NCI-H1436 treated with DMSO at 0.1 percent for 48 hours (cell line): ENCODE measurements around the gene GAD2.
A peak's percentile ranks its signal among the peaks of the same experiment; 100 is the strongest.

ENCODE experiments used
- DNase-seq: peaks from one replicate; lab custom pipeline; 2025; lab: John Stamatoyannopoulos, UW

Gene GAD2

DNA sequence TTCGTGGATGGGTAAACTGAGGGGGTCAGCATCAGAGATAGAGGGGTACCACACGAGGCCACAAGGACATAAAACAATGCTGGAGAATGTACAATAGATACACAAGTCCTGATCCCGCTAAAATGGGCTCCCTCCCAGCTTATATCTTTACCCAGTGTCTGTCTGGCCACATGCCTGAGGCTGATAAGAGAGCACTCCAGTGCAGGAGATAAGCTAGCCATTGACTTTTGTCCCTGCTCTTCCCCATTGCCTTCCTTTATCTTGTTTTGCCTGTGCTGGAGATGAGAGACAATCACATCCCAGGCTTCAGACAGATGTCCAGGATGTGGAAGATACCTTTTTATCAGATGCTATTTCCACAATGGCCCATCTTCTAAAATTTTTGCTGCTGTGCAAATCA is 6.0 kb downstream of the GAD2 start:
- no peak for DNase-seq

DNA sequence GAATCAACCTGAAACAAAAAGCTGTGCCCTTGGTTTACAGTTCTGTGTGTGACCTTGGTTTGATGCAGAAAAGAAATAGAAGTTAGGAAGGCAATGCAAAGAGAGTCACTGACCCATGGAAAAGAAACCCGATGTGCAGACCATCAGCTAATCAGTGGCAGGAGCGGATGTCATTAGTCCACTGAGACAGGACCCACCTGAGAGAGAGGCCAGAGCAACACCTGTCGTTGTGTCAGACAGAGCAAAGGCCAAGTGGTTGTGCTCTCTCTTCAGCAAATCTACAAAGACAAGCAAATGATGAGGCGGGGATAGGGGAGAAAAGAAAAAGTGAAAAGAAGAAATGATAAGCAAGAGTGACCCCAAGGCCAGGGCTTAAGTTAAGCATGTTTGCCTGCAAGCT is 8.7 kb downstream of the GAD2 start:
- DNase-seq: no peak

DNA sequence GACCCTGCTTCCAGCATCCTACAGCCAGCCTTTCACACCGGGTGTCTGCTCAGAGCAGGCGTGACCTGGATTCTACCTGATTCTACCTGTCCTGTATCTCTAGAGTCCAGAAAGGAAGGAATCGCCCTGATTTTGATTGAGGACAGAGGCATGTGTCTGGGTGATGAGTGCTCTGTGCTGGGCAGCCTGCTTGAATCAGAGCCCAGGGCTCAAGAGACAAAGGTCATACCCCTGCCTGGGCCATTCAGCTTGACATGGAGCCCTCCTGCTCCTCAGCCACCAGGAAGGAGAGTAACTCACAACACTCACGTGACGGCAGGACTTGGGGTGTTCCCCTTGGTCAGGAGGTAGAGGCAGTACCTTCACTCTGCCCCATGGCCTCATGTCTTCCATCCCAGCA is 11.2 kb downstream of the GAD2 start:
- no peak for DNase-seq

DNA sequence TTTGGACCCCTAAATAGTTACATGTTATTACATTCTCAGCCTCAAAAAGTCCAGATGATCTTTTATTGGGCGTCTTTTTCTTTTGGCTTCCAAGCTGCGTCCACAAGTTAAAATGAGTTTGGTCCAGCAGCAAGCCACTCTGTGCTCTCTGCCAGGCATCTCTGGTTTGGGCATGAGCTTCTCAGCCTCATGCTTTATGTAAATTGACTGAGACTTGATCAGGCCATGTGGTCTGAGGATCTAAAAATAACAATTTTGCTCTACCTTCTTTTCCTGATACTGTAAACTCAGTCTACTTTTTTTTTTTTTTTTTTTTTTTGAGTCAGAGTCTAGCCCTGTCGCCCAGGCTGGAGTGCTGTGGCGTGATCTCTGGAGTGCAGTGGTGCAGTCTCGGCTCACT is 15.6 kb downstream of the GAD2 start:
- DNase-seq: no peak

DNA sequence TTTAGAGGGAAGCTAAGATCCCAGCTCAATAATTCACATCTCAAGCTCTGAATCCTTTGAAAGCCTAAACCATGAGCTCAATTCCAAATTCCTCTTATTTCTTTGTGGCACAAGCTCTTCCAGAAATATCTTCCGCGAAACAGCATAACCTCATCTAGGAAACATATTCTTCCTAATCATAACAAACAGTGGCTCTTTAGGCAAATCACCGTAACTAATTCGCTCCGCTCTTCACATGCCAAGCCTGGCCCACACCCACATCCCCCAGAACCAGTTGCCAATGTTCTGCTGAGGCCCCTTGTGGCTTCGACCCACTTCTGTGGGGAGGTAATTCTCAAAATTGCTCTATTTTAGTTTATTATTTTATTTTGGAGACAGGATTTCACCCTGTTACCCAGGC is 19.2 kb downstream of the GAD2 start:
- DNase-seq: no peak

DNA sequence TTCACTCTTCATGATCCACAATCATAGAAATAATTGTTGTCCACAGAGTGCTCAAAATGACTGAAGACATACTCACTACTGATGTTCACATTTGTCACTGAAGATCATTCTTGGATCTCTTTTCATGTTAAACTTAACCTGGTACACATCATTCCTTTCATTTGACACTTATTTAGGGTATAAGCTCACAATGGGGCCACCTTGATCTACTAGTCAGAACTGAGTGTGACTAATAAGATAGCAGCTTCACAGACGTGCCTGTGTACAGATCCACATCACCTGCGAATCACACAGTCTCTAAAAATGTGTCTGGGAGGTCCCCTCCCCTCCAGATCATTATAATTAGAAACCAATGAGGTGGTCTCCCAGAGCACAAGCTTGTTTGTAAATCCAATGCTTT is 21.8 kb downstream of the GAD2 start:
- no peak for DNase-seq

DNA sequence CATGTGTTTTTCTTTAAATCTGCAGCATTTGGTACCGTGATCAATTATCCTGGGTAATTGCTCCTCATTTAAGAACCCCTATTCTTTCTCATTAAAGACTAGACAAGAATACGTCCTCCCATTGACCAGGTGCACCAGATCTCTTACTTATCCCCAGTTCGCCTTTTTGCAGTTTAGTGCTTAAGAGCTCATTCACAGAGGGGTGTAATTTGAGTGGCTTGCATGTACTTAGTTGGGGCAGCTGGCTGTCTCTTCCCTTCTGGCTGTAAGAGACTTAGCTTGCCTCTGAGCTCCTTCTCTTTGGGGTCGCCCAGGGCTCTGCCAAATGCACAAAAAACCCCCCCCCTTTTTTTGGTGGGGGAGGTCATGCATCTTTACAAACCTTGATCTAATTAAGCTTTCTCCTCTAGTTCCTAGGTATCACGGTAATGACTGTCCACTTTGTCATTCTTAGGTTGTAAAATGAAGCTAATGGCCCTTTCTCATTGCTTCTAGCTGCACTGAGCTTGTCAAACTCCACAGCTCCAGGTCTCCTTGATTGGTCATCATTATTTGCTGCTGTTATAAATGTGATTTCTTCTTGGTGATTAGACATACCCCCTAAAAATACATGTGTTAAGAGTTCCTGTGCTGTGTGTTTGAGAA is 26.3 kb downstream of the GAD2 start:
- DNase-seq: peak; percentile 99

DNA sequence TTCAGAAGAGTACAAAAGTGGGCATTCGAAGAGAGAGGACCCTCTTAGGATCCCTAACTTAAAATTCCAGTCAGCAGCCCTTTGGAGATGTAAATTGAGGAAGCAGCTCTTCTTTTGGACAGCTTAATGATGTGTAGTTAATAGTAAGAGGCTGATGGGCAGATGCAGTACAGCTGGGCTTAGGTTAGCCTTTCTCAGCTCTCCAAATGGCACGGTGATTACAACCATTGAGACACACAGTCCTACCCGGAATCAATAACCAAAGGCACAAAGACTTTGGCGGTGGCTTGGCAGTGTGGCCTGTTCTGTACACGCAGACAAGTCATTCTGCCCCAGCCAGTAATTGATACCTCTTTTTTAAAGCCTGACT is 26.8 kb downstream of the GAD2 start:
- DNase-seq: peak; percentile 40

DNA sequence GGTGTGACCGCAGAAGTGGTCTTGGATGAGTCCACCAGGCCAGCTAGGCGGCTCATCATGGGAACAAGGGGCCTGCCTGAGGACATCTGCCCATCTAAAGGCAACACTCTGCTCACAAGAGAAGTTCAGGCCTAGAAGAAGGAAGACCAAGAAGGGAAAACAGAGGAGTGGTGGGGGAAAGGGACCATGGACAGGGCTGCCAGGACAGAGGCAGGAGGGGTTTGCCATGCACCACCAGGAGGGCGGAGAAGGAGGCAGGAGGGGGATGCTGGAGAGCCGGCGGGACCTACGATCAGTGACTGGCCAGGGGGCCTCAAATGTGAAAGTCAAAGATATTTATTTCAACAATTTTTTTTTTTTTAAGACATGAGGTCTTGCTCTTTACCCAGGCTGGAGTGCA is 33.1 kb downstream of the GAD2 start:
- no peak for DNase-seq

DNA sequence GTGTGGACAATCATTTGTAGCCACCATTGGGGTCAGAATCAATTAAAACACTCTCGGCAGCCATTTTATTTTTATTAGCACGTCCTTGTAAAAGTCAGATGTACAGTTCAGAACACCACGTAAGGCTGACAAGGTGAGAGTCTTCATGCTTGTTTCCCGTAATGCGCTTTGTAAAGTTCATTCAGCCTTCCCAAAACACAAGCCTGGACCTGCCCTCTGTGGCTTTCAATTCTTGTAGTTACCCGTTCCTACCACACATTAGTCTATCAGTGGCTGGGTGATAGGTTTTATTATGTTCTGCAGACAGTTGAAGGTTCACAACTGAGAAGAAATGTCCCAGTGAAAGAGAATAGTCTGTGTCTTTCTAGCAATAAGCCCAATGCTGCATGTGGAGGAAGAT is 35.4 kb downstream of the GAD2 start:
- DNase-seq: no peak

DNA sequence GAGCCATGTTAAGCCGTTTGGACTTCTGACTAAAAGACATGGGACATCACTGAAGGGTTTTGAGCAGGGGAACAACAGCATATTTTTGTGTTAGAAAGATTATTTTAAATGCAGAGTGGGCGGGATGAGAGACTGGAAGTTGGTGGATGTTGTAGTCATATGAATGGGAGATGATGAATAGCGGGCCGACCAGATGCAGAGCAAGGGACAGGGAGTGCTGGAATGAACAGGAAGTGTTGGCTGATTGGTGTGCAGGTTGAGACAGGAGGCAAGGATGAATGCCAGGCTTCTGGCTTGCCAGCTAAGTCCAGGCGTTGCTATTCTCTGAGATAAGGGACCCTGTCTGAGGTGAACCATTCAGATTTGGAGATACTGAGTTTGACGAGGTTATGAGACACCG is 38.0 kb downstream of the GAD2 start:
- DNase-seq: no peak

DNA sequence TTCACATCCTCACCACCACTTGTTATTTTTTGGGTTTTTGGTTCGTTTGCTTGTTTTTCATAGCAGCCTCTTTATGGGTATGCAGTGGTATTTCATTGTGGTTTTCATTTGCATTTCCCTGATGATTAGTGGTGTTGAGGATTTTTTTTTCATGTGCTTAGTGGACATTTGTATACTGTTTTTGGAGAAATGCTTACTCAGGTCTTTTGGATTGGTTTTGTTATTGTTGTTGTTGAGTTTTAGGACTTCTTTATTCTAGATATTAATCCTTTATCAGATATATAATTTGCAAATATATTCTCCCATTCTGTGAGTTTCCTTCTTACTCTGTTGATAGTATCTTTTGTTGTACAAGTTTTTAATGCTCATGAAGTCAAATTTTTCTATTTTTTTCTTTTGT is 42.8 kb downstream of the GAD2 start:
- DNase-seq: no peak

DNA sequence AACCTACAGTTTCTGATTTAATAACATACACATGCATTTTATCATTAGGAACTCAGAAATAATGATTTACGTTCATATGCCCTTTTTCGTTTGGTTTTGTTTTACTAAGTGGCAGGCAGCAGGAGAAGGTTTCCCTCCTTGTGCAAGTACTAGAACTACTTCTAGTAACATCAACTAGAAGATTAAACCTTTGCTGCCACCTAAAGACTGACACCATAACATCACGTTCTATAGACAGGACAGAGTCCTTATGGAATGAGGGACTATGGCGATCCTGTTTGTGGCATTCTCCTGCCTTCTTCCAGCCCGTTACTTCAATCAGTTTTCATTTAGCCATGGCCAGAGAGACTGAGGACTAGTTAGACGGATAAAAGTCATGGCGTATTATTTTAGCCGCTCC is 53.2 kb downstream of the GAD2 start:
- peak; percentile 53 for DNase-seq

DNA sequence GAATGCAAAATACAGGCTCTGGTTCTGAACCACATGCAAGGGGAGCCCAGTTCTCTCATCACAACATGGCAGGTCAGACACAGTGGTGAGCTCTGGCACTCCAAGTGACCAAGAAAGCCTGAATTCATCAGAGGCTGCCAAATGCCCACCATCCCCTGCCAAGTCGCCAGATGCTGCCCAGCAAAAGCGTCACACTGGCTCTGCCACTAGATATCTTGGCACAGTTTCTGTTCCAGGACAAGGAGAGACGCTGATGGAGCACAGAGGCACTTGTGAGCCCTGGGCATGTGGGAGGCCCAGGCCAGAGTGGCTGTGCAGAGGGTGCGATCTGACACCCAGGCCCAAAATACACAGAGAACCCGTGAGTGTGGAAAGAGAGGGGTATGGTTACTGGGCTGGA is 57.8 kb downstream of the GAD2 start:
- DNase-seq: no peak

DNA sequence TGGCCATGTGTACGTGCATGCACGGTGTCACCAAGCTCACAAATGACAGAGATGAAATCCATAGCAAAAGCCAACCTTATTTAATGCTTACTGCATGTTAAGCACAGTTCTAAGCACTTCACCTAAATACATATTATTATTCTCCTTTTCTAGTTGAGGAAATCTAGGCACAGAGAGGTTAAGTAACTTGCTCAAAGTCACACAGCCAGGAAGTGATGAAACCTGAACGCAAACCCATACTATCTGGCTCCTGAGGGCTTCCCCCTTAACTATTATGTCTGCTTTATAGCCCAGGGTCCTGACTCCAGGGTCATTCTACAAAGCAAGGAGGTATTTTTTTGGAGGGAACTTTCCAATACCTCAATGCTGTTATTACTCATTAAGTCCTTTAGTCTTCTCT is 61.7 kb downstream of the GAD2 start:
- DNase-seq: no peak

DNA sequence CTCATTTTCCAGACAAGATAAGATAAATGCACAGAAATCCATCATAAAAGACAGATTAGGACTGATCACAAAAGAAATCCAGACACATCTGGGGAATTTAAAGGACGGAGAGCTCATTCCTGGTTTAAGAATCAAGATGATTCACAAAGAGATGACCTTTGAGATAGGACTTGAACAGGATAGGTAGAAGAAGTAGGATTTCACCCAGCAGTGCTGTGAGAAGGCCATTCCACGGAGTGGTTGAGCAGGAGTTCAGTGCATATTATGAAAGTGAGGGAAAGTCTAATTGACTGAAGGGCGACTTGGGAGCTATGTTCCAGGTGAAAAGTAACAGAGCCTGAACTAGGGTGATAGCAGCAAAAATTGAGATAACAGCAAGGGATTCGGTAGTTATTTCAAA is 73.7 kb downstream of the GAD2 start:
- DNase-seq: no peak

DNA sequence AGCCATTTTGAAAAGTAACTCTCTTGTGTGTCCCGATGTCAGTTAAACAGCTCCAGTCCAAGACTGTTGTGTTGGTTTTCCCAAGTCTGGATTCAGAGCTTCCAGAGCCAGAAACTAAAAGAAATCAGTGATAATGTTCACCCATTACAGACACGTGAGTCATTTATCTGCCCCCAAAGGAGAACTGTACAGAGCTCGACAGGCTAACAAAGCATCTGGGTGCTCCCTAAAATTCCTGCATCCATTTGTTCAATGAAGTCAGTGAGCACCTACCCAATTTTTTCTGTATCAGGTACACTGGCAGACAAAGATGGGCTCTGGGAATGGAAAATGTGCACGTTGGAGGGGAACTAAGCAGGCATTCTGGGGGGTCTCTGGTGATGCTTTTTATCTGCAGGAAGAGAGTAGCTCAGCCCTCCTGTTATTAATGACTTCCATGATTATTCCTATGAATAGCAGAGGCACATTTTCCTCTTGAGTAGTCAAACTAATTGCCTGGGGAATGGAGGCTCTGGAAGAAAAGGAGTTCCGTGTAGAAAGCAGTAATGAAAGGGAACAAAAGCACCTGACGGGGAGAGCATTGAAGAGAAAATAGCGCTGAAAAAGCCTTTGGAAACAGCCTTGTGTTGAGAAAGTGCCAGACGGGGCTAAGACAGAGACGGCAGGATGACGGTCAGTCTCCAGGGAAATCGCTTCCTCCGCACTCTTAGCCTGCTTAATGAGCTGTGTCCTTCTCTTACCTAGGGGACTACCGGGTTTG is 75.3 kb downstream of the GAD2 start:
- no peak for DNase-seq

DNA sequence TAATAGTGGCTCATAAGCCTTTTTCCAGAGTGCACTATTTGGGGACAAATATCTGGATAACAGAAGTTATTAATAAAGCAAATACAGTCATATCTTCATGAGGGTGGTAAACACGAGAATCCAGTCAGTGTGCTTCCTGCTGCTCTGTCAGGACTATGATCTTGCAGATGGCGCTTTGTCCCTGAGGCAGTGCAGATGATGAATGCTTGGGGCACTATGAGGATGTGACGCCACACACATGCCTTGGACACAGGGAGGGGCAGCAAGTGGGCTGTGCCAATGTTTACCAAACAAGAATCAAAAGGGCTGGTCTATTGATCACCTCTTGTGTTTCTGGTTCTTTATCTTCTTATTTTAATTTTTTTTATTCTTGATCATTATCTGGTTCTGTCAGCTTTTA is 79.8 kb downstream of the GAD2 start:
- DNase-seq: no peak

DNA sequence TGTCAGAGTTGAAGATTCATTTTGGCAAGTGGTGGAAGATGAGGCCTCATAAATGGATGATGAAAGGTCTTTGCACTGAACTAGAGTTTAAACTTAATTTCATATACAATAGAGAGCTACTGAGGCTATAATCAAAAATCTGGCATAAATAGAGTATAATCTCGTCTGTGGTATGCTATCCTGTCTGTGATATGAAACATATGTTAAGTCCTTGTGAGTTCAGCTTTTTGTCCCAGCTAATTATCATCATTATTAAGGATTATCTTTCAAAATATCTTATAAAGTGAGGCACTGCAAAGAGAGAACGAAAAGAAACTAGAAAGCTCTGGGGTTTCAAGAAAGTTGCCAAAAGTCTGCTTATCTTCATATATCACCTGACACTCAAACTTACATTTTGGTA is 83.4 kb downstream of the GAD2 start:
- no peak for DNase-seq

DNA sequence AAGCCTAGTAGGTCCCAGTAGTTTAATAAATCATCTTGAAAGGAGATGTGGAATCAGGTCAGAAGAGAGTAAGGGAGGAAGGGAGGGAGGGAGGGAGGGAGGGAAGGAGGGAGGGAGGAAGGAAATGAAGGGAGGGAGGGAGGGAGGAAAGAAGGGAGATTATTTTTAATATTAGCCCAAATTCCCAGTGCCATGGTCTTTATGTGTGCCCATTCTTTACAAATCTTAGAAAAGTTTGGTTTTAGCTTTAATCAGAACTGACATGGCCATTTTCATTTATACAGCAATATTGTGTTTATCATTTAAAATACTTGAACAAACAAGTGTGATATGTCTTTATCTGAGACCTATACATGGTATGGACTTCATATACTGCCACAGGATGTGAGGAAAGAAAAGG is 86.8 kb downstream of the GAD2 start:
- DNase-seq: no peak

DNA sequence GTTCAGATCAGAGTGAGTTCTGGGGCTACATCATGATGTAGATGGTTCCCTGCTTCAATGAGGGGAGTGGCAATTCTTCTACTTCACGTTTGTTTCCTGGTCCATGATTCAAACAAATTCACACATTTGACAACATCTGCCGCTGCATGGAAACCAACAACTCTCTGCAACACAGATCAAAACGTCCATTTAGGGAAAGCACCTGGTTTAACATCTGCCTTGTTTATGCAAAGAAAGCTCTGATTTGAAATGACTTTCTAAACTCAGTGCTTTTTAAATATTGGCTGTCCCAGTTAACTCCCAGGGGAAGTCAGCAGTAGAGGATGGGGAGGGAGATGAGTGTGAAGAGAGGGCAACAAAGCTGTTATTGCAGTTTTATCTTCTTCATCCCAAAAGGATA is 93.8 kb downstream of the GAD2 start:
- DNase-seq: no peak

DNA sequence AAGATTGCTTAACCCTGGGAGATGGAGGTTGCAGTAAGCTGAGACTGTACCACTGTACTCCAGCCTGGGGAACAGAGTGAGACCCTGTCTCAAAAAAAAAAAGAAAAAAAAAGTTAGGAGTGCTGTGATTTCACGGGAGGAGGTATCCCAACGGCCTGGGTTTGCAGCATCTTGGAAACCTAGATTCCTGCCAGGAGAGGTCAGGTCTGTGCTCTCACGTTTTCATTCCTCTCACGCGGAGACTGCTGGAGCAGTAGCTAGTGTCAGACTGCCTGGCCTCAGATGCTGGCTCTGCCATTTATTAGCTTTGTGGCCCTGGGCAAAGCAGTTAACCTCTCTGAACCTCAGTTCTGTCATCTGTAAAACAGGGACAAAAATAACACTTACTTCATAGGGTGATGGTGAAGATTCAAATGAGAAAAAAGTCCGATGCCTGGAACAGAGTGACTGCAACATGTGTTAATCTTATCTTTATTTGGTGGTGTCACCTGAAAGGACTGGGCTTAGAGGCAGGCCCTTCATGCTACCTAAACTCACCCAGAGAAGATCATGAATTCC is 94.9 kb downstream of the GAD2 start:
- DNase-seq: no peak

DNA sequence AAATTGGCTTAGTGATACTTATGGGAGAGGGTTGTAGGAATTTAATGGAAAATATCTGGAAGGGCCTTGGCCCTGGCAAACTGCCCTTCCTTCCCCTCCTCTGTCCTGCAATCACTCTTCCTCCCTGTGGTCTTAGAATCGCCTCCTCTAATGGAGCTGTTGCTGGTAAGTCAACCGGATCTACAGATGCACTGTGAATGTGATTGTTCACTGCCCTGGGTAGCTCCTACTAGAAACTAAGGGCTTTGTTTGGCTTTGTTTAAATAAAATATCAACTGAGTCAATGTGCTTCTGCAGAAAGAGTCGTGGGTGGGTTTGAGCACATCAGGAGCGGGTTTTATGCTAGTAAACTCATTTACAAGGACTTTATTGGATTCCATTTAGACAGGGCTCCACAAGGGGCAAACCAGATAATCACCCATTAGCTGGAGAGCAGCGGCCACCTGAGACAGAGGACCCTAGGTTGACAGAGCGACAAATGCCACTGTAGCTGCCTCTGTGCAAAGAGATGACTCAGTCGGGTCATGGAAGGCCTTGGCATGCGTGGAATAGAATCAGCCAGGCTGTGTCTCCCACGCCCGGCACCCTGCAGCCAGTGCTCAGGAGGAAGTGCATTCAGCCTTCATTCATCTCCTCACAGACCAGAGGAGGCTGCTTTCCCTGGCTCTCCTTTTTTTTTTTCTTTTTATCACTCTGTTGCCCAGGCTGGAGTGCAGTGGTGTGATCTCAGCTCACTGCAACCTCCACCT is 97.9 kb downstream of the GAD2 start:
- no peak for DNase-seq
